B cell (primary cell): ENCODE results near the gene KCNC3. TPM values are rescaled to one million over a fixed set of nuclear protein-coding genes. Genes with fewer than 3 reads are reported as not detected.

Experiments
- ATAC-seq: fragments of 200-7000 bp; cut with Tn5 transposase; one replicate; pipeline ENCODE4 v1.10.0; 2021; ENCODE audit warnings: low read depth, mild to moderate bottlenecking, moderate number of reproducible peaks, moderate library complexity
- CTCF ChIA-PET: fragments of 350-600 bp; sonication (Branson Sonifier 250); formaldehyde crosslinking; loops from one replicate; lab custom pipeline; 2021; ENCODE audit warnings: antibody characterized with exemption, inconsistent platforms; lab: Charles Lee
- POLR2A ChIA-PET: fragments of 350-600 bp; sonication (Branson Sonifier 250); formaldehyde crosslinking; loops from one replicate; lab custom pipeline; 2021; ENCODE audit warnings: antibody characterized with exemption; lab: Charles Lee
- DNase-seq: peaks from one replicate; pipeline ENCODE4 v3.0.0; 2013
- H2AFZ ChIP-seq: 2 replicates; pipeline ENCODE4 v1.6.1; 2012; ENCODE audit warnings: mild to moderate bottlenecking, low read depth, low read length; ENCODE audit not compliant: insufficient read depth, poor library complexity, severe bottlenecking
- H3K27ac ChIP-seq, 2 donors: 1 replicate in 1 of 2; 2 replicates in 1 of 2; pipeline ENCODE4 v1.5.1; 2012 to 2013; ENCODE audit warnings: low read length in 2 of 2, mild to moderate bottlenecking in 2 of 2, moderate library complexity in 1 of 2
- H3K27me3 ChIP-seq, 4 experiments: fragments of 200-600 bp in 1 of 4; sonication (generic) in 1 of 4; replicated peaks in 1 of 4; 1 replicate in 2 of 4; 2 replicates in 2 of 4; pipeline versions ENCODE4 v1.6.1 to v1.7.0; 2013 to 2016; ENCODE audit warnings: low read length in 3 of 4, mild to moderate bottlenecking in 2 of 4, mixed read lengths in 1 of 4, moderate library complexity in 1 of 4; ENCODE audit not compliant: insufficient read depth in 4 of 4, control insufficient read depth in 3 of 4; ENCODE audit errors: control extremely low read depth in 1 of 4
- H3K36me3 ChIP-seq, 2 experiments: replicated peaks in 1 of 2; 1 replicate in 1 of 2; 2 replicates in 1 of 2; pipeline versions ENCODE4 v1.6.1 to v1.7.1; 2013; ENCODE audit warnings: low read length in 1 of 2; ENCODE audit not compliant: insufficient read depth in 2 of 2, control insufficient read depth in 1 of 2; ENCODE audit errors: control extremely low read depth in 1 of 2, extremely low read depth in 1 of 2
- H3K4me1 ChIP-seq, 2 donors: fragments of 200-600 bp in 1 of 2; sonication (generic) in 1 of 2; 1 replicate in 1 of 2; 2 replicates in 1 of 2; pipeline versions ENCODE4 v1.5.1 to v1.6.1; 2013 to 2017; ENCODE audit warnings: low read length in 2 of 2; ENCODE audit not compliant: control insufficient read depth in 2 of 2, insufficient read depth in 2 of 2
- H3K4me2 ChIP-seq: replicated peaks from 2 replicates; pipeline ENCODE3; 2012; ENCODE audit warnings: mild to moderate bottlenecking, low read depth, low read length; ENCODE audit not compliant: poor library complexity, severe bottlenecking
- H3K4me3 ChIP-seq, 5 experiments: fragments of 200-600 bp in 1 of 5; sonication (generic) in 1 of 5; 1 replicate in 3 of 5; 2 replicates in 2 of 5; pipeline versions ENCODE4 v1.5.1 to v1.7.0; 2011 to 2016; ENCODE audit warnings: low read length in 4 of 5, mild to moderate bottlenecking in 4 of 5, low read depth in 2 of 5, control low read depth in 1 of 5, moderate library complexity in 1 of 5; ENCODE audit not compliant: insufficient read depth in 1 of 5; ENCODE audit errors: control extremely low read depth in 1 of 5, extremely low read depth in 1 of 5
- H3K79me2 ChIP-seq: fragments of 200-600 bp; sonication (generic); one replicate; pipeline ENCODE4 v1.6.0; 2016; ENCODE audit warnings: low read length; ENCODE audit not compliant: control insufficient read depth, insufficient read depth
- H3K9ac ChIP-seq: fragments of 200-600 bp; sonication (generic); 2 replicates; pipeline ENCODE4 v1.6.1; 2017; ENCODE audit warnings: mild to moderate bottlenecking, low read length, moderate library complexity
- H3K9me3 ChIP-seq, 3 donors: one replicate each; pipeline versions ENCODE4 v1.6.1 to v1.7.1; 2013; ENCODE audit warnings: low read length in 2 of 3; ENCODE audit not compliant: control insufficient read depth in 2 of 3, insufficient read depth in 1 of 3; ENCODE audit errors: control extremely low read depth in 1 of 3
- H4K20me1 ChIP-seq: 2 replicates; pipeline ENCODE4 v1.6.0; 2012; ENCODE audit warnings: mild to moderate bottlenecking, low read length; ENCODE audit not compliant: insufficient read depth, control insufficient read depth, poor library complexity, severe bottlenecking
- H3K27ac Mint-ChIP-seq: one replicate; pipeline ENCODE4 v1.8.0; 2021; ENCODE audit warnings: mixed read lengths
- H3K27me3 Mint-ChIP-seq: one replicate; pipeline ENCODE4 v1.8.0; 2021; ENCODE audit warnings: mixed read lengths
- H3K4me1 Mint-ChIP-seq: one replicate; pipeline ENCODE4 v1.8.0; 2021; ENCODE audit warnings: mixed read lengths
- H3K4me3 Mint-ChIP-seq: one replicate; pipeline ENCODE4 v1.8.0; 2021; ENCODE audit warnings: mixed read lengths
- H3K9me3 Mint-ChIP-seq: one replicate; pipeline ENCODE4 v1.8.0; 2022; ENCODE audit warnings: mixed read lengths; ENCODE audit not compliant: insufficient read depth
- EZH2 ChIP-seq: IDR thresholded peaks from 2 replicates; pipeline ENCODE4 v1.6.1; 2012; ENCODE audit warnings: borderline replicate concordance, low read depth, mild to moderate bottlenecking, moderate library complexity, low read length; ENCODE audit not compliant: insufficient read depth, poor library complexity, severe bottlenecking
- WGBS: methylation state at CpG from one replicate; pipeline ENCODE4 v1.1.5; 2013; ENCODE audit warnings: missing lambda C conversion rate; ENCODE audit not compliant: insufficient coverage; 5-methylcytosine and 5-hydroxymethylcytosine counted together
- intact Hi-C: fragments of 100-400 bp; cut with micrococcal nuclease; formaldehyde crosslinking; loops from one replicate; pipeline ENCODE4 v1.10.0; 2022
- polyA plus RNA-seq: library from polyadenylated mRNA; depleted of rRNA; stranded (reverse); fragments of >200 nt; gene quantifications from 2 replicates; pipeline ENCODE4 v1.2.3, GENCODE V29; 2012
- total RNA-seq, 2 donors: library from RNA; stranded (reverse); fragments of 120-200 nt in 1 of 2; gene quantifications; 1 replicate in 1 of 2; 2 replicates in 1 of 2; pipeline versions ENCODE4 v1.2.3 to v1.2.4, GENCODE V29; 2013 to 2022
- TF ChIP-seq, protein P1 (sequence below): fragments of 200-600 bp; IDR thresholded peaks from one replicate; pipeline ENCODE4 v1.8.0; 2022; ENCODE audit warnings: antibody characterized with exemption, mild to moderate bottlenecking

The KCNC3 gene
- total and polyA plus RNA-seq, 2 donors (not counting 1 experiment from before 2014, with no cell fraction given) = 12.3 to 23.0 TPM

DNA sequence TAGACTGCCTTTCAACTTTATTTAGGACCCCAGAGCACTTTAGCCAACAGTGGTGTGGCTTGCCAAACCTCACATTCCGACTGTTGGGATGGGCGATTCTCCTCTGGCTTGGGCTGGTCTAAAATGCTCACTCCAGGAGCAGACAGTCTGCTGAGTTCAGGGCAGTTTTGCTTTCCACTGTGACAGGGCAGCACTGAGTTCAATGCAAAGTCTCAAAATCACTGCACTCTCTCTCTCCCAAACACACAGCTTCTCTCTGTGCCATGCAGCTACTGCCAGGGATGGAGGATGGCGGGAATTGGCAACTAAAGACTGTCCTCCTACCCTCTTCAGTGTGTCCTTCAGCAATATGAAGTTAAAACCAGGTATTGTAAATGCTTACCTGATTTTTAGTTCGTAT, 23.1 kb upstream of the KCNC3 start:
- CTCF ChIA-PET = interaction anchor here (1.0 to 4.5 kb wide), 9 partner anchors 9 to 570 kb away, joined by 3 to 20 read pairs (median 3); partner anchors contain the start of genes KCNC3 and NR1H2
- POLR2A ChIA-PET = interaction anchor here (0.9 to 2.1 kb wide), 2 partner anchors 11 to 23 kb away, joined by 5 to 12 read pairs; partner anchors contain the start of gene KCNC3

More for the DNA sequence above, 23.1 kb upstream of the KCNC3 start:
- no peak overlapping the region for H3K4me2 ChIP-seq
- Mint-ChIP-seq H3K9me3 (no peaks in the 10 kb centered on the region), H3K27ac (no peak overlapping the region), H3K27me3 (no peaks in the 10 kb centered on the region), H3K4me3 (no peak overlapping the region), H3K4me1 (peaks cover 45% of the 10 kb centered on the region)
- peaks cover 30% of the 10 kb centered on the region for H3K79me2 ChIP-seq
- ATAC-seq (no peak), DNase-seq (no peak)
- WGBS = 100% methylated on average over 2 of the region's 4 CpGs
- no peaks in the 10 kb centered on the region for H3K9me3 ChIP-seq
- H3K36me3 ChIP-seq = no peaks in the 10 kb centered on the region
- no peak overlapping the region for H3K27ac ChIP-seq
- no peak overlapping the region for H2AFZ ChIP-seq
- no peak for TF ChIP-seq EZH2
- TF ChIP-seq, protein P1, sequence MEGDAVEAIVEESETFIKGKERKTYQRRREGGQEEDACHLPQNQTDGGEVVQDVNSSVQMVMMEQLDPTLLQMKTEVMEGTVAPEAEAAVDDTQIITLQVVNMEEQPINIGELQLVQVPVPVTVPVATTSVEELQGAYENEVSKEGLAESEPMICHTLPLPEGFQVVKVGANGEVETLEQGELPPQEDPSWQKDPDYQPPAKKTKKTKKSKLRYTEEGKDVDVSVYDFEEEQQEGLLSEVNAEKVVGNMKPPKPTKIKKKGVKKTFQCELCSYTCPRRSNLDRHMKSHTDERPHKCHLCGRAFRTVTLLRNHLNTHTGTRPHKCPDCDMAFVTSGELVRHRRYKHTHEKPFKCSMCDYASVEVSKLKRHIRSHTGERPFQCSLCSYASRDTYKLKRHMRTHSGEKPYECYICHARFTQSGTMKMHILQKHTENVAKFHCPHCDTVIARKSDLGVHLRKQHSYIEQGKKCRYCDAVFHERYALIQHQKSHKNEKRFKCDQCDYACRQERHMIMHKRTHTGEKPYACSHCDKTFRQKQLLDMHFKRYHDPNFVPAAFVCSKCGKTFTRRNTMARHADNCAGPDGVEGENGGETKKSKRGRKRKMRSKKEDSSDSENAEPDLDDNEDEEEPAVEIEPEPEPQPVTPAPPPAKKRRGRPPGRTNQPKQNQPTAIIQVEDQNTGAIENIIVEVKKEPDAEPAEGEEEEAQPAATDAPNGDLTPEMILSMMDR = no peak
- H4K20me1 ChIP-seq = no peaks in the 10 kb centered on the region
- peaks cover 40 to 50% of the 10 kb centered on the region in 2 donors for H3K4me1 ChIP-seq
- no peak overlapping the region for H3K4me3 ChIP-seq
- intact Hi-C loops = no loop called here
- no peak overlapping the region for H3K9ac ChIP-seq
- H3K27me3 ChIP-seq = no peaks in the 10 kb centered on the region
